ENCODE data around the gene HTT.
A peak's percentile ranks its signal among the peaks of the same experiment; 100 is the strongest.
"Not testable (repeated sequence)": the region's sequence is repeated elsewhere in the genome, so short reads cannot be mapped to it uniquely, and the experiment has no call there.

HTT gene

GRCh38 chr4:3085948-3086670 lies 11.6 kb downstream of the HTT start:
- no peak for DNase-seq

- DNase-seq: no peak
These were observed 12.8 kb downstream of the HTT start for GRCh38 chr4:3087115-3087797.

GRCh38 chr4:3091464-3091863 lies 17.0 kb downstream of the HTT start:
- DNase-seq: no peak

GRCh38 chr4:3094701-3095100 lies 20.2 kb downstream of the HTT start:
- DNase-seq: not testable (repeated sequence)

- DNase-seq: peak; percentile 6
These were observed 21.7 kb downstream of the HTT start for GRCh38 chr4:3096202-3096601.

GRCh38 chr4:3098346-3098745 lies 23.9 kb downstream of the HTT start:
- DNase-seq: no peak

- peak; percentile 47 for DNase-seq
These were observed 32.1 kb downstream of the HTT start for GRCh38 chr4:3106339-3107186.

- no peak for DNase-seq
These were observed 32.8 kb downstream of the HTT start for GRCh38 chr4:3107271-3107670.

- no peak for DNase-seq
These were observed 33.2 kb downstream of the HTT start for GRCh38 chr4:3107691-3108121.

GRCh38 chr4:3108211-3108610 lies 33.7 kb downstream of the HTT start:
- no peak for DNase-seq

- DNase-seq: peak; percentile 62
These were observed 37.0 kb downstream of the HTT start for GRCh38 chr4:3111461-3111860.

GRCh38 chr4:3112201-3112600 lies 37.7 kb downstream of the HTT start:
- DNase-seq: no peak

- no peak for DNase-seq
These were observed 38.4 kb downstream of the HTT start for GRCh38 chr4:3112609-3113469.

- no peak for DNase-seq
These were observed 39.9 kb downstream of the HTT start for GRCh38 chr4:3114377-3114776.

GRCh38 chr4:3115637-3116270 lies 41.3 kb downstream of the HTT start:
- DNase-seq: no peak

- DNase-seq: no peak
These were observed 42.5 kb downstream of the HTT start for GRCh38 chr4:3116955-3117354.

GRCh38 chr4:3118312-3118711 lies 43.8 kb downstream of the HTT start:
- DNase-seq: no peak

- no peak for DNase-seq
These were observed 45.0 kb downstream of the HTT start for GRCh38 chr4:3119464-3119863.

- DNase-seq: no peak
These were observed 46.6 kb downstream of the HTT start for GRCh38 chr4:3121110-3121509.

GRCh38 chr4:3121596-3121995 lies 47.1 kb downstream of the HTT start:
- no peak for DNase-seq

GRCh38 chr4:3122081-3122563 lies 47.6 kb downstream of the HTT start:
- no peak for DNase-seq

GRCh38 chr4:3123181-3123671 lies 48.7 kb downstream of the HTT start:
- no peak for DNase-seq

Data from NCI-H510A treated with DMSO at 0.1 percent for 48 hours (cell line).